Mesenteric fat pad (tissue), 1 donor: ENCODE measurements around the gene TIAL1. TPM values are rescaled to one million over a fixed set of nuclear protein-coding genes. Genes with fewer than 3 reads are reported as not detected.
"Not testable (repeated sequence)": the region's sequence is repeated elsewhere in the genome, so short reads cannot be mapped to it uniquely, and the experiment has no call there.

Source experiments
- DNase-seq: peaks from one replicate; pipeline ENCODE4 v3.0.0-alpha.2; 2020; ENCODE audit warnings: low spot score
- total RNA-seq: library from RNA; stranded (reverse); fragmentation: NEBNext Ultra II Directional; extraction: Animal tissue kit (Norgen Biotek cat#: 25700); gene quantifications from one replicate; pipeline ENCODE4 v1.2.1, GENCODE V29; 2021
- donor health status: DM: yes; HTN: yes; CAD: no.

TIAL1 gene
- total RNA-seq, 1 donor from 2014 or later: 97.6 TPM

DNA sequence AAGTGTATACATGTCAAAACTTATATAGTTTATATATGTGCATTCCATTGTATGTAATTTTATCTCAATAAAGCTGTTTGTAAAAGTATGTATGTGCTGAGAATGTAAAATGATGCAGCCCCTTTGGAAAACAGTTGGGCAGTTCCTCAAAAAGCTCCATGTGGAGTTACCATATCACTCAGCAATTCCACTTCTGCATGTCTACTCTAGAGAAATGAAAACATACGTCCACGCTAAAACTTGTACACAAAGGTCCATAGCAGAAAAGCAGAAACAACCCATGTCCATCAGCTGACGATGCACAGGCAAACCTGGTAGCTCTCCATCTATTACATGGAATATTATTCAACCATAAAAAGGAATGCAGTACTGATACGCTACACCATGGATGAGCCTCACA, 45.9 kb downstream of the TIAL1 start:
- no peak for DNase-seq

DNA sequence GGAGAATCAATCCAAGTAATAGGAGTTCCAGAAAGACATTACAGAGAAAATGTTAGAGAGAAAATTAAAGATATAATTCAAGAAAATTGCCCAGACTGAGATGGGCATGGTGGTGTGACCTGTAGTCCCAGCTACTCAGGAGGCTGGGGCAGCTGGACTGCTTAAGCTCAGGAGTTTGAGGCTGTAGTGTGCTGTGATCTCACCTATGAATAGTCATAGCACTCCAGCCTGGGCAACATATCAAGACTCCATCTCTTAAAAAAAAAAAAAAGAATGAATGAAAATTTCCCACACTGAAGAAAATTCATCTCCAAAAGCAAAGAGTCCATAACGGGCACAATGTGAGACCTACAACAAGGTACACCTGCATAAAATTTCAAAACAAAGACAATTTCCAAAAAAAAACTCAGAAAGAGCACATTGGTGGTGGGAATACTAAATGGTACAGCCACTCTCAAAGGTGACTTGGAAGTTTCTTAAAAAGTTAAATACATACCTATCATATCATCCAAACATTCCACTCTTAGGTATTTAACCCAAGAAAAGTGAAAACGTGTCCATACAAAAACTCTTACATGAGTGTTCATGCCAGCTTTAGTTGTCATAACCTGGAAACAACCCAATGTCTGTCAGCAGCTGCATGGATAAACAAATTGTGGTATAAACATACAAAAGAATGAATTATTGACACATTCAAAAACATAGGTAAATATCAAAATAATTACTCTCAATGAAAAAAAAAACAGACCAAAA, 47.3 kb downstream of the TIAL1 start:
- no peak for DNase-seq

DNA sequence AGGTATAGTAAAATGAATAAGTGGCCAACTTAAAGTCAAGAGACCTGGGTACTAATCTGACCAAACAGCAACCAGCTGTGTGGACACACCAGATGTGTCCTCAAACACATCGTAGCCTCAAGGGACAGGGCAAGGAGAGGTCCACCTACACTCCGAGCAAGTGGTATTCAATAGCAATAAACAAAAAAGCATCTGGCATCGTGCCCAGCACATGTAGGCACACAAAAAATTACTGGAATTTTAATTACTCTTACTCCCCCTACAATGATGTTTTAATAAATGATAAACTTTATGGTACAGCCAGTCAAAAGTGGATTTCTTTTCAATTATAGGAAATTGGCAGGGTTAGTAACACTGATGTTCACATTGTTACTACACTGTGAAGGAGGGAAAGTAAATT, 50.8 kb downstream of the TIAL1 start:
- DNase-seq: peak; percentile 30

DNA sequence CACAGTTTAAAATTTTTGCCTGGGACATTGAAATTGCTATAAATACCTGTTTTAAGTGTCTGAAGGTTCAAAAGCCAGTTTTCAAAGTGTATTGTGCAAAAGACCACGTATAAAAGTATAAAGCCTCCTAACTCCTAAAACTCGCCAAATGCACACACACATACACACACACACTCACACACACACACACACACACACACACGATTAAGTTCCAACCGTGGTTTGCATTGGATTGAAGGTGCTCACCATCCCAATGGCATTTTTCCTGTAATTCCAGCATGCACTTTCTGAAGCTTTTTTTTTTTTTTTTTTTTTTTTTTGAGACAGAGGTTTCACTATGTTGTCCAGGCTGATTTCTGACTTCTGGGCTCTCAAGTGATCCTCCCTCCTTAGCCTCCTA, 51.5 kb downstream of the TIAL1 start:
- no peak for DNase-seq

DNA sequence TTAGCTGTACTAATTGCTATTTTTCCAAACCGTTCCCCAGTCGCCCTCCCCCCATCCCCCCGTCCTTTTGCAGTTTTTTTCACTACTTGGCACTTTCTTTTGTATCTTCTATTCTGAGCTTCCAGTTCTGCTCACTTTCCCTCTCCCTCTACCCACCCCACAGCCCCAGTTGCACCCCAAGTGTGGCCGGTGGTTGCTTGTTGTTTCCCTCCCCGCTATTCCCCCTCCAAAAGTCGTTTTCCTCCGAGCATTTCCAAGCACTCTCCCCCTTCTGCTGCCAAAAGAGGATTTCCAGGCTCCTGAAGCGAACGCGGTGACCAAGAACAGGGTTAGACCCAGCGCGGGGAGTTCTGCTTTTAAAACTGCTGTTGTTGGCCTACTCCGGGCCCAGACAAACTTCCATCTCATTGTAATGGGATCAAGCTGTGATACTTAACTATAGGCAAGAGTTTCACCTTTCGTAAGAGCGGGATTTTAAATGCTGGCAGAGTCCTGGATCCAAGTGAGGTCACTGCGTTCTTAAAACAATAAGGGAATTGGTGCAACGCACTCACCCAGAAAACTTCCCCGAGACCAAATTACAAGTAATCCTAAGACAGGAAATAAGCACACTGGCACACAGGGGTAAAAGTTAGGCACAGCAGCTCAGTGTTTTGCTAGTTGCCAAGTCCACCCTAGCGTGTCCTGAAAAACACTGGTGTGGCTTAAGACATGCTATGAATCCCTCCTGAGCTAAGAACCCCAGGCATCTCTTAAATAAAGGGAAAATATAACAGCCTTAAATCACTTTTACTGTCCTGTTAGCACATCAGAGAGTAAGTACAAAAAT, 52.7 kb downstream of the TIAL1 start:
- peak; percentile 39 for DNase-seq

DNA sequence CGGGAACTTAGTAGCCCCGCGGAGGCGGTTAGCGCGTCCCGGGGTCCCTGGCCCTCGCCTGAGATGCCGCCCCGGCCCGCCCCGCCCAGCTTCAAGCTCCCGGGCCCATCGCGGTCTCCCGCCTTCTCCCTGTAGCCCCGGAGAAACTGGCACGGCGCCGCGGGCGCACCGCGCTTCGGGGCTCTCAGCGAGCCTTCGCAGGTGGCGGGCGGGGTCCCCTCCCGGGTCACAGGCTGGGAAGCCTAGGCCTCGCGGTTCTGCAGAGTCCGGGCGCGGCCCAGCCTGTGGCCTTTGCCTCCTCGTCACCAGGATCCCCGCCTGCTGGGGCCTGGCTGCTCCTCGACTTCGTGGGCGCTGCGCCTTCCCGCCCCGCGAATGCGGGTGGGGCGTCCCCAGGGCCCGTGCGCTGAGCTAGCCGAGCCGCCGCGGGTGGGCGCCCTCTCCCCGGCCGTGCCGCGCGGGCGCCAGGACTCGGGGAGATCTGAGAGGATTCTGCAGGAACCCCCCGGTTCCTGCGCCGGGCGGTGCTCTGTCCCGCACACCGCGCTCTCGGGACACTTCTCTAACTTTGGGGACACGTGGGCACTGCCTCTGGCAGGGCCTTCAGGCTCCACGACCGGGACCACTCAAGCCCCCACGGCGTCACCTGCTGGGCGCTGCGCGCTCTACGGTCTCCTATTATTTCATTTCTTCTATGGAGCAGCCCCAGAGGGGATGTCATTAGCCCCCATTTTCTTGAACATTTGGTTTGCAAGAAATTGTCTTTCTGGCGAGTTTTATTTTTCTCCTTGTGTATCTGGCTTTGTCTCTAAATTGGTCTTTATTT, 53.6 kb downstream of the TIAL1 start:
- DNase-seq: peak; percentile 87

DNA sequence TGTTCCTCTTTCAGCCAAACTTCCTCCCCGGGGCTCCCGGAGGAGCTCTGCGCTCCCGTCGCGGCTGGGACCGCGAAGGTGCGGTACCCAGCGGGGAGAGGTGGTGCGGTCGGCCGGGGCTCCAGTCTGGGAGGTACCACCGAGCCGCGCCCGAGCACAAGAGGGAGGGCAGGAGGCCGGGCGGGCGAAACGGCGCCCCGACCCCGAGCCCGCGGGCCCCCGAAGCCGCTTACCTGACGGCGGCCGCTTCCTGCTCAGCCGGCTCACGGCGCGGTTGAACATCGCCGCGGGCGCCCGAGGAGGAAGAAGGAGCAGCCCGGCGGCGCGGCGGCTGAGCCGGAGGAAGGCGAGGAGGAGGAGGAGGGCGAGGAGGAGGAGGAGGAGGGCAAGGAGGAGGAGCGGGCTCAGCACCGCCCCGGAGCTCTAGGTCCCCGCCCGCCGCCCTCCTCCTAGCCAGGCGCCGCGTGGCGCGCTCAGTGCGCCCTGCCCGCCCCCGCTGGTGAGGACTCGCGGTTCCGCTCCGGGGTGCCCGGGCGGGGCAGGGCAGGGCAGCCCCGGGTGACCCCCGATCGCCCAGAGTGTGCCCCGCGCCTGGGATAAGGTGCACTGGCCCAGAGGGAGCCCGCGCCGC, 54.3 kb downstream of the TIAL1 start, which contains the start of gene RGS10:
RGS10 (minus strand) TSS at position 363 of the 631 bp plus-strand sequence; CDS start at position 282, 81 bp downstream.
- peak; percentile 94 for DNase-seq

DNA sequence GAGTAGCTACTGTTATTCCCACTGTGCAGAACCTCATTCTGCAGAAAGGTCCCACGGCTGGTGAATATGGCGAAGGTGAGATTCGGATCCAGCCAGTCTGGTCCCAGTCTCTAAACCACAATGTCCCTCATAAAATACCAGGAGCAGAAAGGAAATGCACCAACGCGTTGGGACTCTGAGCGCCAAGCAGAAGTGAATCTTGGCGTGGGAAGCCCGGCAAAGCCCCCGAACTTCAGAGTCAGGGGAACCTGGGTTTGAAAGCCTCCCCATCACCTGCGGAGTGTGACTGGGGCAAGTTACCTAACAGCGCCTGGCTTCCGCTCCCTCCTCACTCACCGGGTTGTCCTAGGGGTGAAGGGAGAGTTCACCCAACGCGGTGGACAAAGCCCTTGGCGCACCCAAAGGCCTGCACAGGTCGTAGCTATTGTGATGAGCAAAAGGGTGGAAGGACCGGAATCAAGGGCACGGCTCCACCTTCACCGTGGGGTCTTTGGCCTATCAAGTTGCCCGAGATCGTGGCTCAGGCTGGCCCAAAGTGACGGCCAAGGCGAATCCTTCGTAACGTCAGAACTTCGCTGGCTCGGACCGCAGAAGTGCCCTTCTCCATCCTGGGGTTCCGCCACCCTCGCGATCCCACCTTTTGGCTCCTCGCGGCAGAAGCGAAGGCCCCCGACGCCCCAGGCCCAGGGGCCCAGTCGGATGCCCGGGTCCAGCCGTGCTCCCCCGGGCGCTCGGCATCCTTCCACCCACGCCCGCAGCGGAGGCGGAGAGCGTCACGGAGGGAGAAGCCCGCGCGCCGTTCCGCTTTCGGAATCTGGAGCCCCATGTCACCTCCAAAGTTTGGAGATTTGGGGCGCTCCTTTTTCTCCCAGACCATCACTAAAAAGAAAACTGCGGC, 55.1 kb downstream of the TIAL1 start:
- DNase-seq: peak; percentile 80

DNA sequence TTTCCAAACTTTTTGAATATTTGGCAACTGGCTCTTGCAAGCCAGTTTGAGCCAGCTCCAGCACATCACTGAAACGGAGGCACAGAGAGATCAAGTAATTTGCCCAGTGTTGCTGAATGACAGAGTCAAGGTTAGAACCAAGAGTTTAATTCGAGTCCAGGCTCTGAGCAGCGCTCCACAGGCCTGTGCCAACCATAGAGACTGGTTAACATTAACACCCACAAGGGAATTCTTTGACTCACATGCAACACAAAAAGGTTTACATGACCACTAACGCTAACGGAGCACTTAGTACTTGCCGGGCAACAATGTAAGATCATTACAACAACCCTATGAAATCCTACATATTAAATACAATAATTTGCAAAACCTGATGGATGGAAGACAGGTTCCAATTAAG, 55.7 kb downstream of the TIAL1 start:
- DNase-seq: no peak

DNA sequence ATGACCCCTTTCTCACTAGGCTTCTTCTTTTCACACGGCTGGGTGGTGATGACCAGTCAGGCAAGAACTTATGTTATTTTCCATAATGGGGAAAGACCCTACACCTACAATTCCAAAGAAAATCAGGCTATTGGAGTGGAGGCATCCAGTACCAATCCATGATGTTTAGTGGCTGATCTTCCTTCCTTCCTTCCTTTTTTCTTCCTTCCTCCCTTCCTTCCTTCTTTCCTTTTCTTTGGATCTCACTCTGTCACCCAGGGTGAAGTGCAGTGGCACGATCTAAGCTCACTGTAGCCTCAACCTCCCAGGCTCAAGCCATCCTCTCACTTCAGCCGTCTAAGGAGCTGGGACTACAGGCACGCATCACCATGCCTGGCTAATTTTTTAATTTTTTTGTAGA, 56.7 kb downstream of the TIAL1 start:
- no peak for DNase-seq

DNA sequence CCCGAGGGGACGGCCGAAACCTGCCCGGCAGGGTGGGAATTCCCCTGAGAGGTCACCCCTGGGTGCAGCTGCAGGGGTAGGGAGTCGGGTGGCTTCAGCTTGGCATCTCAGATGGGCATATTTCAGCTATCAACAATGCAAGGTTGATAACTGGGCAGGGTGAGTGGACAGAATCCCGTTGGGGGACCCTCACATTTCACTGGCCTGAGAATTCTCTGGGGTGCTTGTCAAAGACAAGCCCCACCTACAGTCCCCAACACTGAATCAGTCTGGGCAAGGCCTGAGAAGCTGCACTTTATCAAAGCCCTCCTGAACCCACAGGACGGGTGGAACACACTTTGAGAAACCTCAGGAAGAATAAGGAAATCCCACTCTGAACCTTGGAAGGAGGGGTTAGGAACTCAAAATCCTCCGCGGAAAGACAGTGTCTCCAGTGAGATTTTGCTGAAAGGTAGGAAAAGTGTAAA, 57.4 kb downstream of the TIAL1 start:
- DNase-seq: peak; percentile 67

DNA sequence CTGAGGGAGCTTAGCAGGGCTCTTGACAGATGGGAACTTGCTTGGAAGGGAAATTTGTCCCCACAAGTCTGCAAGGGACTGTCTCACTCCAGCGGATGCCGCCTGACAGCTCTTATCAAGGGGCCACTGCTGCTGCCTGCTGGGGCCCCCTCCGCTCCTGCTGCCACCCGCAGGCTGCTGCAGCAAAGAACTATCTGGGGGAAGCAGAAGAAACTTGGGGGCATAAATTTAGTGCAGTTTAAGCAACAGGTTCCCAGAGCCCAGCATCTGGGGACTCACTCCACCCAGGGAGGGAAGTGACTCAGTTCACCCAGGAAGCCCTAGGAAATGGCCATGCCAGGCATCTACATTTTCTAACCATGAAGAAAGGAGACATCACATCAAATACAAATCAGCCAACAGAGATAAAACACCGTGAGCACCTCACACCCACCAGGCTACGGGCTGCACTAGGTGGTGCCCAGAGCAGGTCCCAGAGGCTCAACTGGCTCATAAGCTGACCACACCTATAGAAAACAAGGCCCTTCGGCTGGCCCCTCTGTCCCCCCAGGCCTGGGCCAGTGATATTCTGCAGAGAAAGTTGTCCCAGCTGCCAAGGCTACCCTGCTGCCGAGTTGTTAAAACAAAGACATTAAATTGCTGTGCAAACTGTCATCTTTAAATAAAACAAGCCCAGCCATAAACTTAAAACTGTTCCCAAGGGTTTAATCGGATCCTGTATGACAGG, 58.0 kb downstream of the TIAL1 start:
- DNase-seq: no peak

DNA sequence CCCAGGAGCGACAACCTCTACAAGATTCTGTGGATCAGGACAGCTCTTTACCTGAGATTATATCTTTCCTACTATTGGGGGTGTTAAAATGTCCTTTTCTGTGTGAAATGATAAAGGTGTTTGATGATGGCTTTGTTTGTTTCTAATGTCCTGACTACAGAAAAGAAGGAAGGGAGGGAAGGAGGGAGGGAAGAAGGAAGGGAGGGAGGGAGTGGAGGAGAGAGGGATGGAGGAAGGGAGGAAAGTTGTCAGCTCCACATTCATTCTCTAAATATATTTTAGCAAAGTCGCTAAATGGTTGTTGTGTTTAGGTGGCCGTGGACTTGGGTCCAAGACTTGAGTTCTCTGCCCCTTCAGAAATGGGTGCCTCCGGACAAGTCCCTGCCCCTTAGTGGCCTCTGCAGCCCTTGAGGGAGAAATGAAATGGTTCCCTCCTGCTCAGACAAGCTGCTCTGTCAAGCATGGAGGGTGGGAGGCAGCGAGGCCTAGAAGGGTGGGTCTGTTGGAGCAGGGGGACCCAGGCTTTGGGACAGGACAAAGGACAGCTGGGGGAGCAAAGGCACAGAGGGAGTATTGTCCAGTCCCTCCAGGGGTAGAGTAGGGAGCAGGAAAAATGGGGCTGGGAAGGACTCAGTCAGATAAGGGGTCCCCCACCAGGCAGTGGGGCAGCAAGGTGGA, 58.7 kb downstream of the TIAL1 start:
- DNase-seq: peak; percentile 75

DNA sequence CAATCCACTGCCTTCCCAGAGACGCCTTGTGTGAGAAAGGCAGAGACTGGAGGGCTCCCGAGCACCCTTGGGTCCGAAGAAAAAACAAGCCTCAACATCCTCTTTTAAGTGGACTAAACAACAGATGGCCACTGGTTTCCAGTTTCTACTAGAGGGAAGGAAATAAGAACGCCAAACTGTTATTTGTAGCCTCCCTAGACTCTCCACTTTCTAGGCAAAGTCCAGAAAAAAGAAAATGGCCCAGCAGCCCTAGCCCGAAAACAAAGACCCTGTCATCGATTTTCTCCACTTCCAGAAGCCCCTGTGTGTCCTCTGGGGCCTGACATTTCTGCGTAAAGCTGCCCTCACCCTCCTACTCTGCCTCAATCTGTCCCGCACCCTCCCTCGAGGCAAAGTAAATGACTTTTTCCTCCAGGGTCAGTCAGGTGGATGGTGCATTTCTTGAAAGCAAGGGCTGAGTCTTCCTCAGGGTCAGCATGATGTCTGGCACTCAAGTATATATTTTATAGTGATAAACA, 60.2 kb downstream of the TIAL1 start:
- peak; percentile 51 for DNase-seq

DNA sequence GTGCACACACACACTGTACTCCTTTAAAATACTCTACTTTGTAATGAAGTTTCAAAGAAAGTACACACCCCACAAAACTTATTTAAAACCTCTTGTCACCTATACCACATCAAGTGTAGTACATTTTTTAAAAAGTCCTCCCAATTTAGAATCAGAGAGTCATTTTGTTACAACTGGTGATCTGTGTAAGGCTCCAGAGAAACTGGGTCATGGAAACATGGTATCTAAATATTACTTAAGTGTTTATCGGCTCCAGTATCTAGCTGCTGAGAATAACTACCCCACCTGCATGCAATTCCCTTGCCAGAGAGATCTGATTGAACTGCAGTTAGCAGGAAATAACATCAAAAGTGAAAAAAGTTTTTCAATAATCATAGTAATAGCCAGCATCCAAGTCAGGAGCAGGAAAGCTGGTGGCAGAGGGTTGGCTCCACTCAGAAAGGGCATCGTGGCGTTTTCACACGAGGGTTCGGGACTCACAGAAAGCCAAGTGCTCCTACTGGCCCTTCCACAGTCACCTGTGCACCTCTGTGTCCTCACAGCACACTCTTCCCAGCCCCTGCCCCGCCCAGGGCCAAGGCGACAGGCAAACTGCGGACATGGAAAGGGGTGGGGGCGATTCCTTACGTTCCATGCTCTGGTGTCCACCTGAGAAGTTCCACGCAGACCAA, 60.8 kb downstream of the TIAL1 start:
- DNase-seq: no peak

DNA sequence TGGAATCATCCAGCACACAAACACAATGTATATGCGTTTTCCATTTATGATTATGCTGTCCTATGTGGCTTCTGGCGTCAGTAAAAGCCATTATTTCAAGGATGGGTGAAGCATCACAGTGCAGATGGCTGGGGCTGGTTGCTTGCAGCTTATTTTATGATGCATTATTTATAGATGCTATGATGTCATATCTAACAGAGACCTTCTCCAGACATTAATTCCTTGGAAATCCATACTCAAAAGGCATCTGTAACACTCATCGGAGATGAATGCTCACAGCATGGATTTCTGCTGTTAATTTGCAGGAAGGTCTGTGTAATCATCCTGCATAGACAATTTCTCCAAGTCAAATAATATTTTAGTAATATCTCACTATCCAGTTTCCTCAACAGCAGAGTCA, 61.5 kb downstream of the TIAL1 start:
- no peak for DNase-seq

DNA sequence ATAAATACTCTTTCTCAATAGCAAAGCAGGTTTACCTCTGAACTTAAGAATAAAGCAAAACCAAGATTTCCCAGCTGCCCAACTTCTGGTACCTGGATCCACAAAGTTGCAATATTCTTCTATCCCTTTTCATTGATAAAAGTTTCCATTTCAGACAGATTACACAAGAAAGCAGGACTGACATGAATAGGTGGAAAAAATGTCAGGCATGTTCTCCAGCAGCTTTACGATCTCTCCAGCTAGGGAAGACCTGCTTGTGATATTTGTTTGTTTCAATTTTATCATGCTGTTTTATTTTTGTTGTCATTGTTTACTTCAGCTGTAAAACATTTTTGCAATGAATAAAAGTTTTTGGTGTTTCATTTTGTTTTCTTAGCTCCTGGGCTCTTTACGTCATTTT, 63.3 kb downstream of the TIAL1 start:
- DNase-seq: no peak

DNA sequence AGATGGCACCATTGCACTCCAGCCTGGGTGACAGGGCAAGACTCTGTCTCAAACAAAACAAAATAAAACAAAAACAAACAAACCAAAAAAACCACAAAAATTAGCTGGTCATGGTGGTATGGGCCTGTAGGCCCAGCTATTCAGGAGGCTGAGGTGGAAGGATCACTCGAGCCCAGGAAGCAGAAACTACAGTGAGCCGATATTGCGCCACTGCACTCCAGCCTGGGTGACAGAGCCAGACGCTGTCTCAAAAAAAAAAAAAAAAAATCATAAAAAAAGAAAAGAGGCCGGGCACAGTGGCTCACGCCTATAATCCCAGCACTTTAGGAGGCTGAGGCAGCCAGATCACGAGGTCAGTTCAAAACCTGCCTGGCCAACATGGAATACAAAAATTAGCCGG, 64.0 kb downstream of the TIAL1 start:
- DNase-seq: not testable (repeated sequence)
